ENCODE measurements around the gene PPAT.

The PPAT gene

DNA sequence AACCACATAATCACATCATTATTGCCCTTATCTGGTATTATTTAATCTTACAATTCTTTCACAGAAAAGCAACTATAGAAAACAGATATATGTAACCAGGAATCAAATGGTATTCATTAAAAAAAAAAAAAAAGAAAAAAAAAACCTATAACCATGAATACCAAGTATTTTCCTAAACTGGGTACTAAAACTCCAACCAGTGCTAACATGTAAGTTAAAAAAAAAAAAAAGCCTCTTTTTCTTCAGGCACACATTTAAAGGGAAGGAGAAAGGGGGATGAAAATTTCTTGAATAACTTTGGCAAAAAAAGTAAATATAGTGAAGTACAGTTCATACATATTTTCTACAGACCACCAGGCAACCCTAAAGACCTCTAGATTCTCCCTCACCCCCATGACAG, 2.1 kb downstream of the PPAT start:
- no peak for DNase-seq

DNA sequence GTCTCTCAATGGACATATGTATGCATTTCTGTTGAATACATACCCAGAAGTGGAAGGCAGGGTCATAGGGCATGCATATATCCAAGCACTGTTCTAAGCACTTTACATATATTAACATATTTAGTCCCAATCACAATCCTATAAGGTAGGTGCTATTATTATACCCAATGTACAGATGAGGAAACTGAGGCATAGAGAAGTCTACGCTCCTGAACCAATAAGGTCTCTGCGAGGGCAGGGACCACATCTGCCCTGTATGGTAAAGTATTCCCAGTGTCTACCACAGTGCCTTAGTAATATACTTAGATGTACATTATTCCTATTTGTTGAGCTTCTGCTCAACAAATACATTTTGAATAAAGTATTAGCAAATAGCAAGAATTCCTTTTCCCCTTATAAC, 5.2 kb downstream of the PPAT start:
- DNase-seq: no peak

DNA sequence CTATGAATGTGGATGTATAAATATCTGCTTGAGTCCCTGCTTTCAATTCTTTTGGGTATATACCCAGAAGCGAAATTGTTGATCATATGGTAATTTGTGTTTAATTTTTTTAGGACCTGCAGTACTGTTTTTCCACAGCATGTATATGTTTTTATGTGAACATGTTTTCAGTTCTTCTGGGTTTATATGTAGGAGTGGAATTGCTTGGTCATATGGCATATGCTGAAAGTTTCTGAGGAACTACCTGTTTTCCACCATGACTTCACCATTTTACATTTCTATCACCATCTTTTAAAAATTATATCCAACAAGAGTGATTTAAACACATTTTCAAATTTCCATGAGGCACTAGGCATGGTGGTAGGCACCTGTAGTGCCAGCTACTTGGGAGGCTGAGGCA, 8.2 kb downstream of the PPAT start:
- DNase-seq: no peak

DNA sequence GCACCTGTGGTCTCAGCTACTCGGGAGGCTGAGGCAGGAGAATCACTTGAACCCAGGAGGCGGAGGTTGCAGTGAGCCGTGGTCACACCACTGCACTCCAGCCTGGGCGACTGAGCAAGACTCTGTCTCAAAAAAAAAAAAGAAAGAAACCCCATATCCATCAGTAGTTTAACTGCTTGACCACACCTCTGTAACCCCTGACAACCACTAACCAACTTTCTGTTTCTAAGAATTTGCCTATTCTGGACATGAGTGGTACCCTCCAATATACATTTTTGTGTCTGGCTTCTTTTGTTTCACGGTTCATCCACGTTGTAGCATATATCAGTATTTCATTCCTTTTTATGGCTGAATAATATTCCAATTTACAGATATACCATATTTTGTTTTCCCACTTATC, 9.1 kb downstream of the PPAT start:
- DNase-seq: no peak

DNA sequence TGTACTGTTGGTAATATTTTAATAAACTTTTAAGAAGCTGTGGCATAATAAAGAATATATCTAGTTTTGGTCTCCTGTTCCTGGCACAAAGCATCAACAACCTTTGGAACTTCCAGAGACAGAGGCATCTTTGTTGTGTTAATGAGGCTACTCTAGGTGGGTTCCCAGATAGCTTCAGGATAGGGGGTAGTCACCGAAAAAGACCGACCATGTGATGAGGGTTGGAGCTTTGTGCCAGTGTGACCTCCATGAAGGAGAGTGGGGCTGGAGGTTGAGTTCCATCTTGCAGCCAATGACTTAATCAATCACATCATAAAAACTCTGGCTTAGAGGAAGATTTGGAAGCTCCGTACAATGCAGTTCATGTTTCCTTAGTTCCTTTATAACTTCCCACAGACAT, 9.9 kb downstream of the PPAT start:
- DNase-seq: no peak

DNA sequence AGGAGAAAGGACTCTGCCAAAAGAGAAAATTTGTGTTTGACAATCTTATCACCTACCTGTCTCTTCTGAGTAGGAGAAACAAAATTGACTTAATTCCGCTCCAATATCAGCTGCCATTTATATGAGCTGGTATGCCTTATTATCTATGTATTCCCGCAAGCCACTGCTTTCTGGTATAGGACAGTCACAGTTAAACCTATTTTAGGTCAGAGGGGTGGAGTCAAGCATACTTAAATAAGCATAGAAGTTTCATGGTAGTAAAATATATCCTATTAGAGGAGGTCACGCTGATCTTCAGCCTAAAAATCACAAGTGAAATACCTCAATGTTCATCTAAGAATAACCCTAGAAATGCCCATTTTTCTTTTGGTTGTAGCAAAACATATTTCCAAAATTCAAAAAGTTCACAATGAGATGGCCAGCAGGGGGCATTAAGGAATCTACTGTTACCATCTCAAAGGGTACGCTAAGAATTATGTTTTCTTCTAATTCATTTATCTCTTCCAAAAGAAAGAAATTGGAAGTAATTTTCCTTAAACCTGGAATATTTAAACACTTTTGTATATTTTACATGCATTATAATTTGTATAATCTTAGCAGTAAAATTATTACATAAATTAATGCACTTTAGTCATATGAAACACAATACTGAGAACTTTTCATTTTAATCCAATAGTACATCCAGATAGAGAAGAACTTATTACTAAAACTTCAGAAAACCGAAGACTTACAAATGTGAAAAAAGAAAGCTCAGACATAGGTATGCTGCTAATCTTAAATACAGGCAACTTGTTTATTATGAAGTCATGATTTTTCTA, 10.5 kb downstream of the PPAT start:
- no peak for DNase-seq

DNA sequence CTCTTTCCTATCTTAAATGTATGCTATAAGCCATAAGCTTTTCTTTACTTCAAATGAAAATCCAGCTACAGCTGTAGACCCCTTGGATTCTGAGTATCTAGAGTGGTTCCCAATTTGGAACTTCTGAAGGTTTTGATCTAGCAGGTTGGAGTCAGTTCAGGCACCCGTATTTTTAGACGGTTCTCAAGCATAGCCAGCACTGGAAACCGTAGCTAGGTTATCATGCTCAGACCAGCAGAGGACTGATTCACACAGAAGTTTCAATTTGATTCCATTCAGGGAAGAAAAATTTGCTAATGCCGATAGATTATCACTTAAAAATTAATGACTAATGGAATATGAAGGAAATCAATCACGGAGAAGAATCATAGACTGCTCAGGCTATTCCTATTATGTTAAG, 11.2 kb downstream of the PPAT start:
- DNase-seq: no peak

DNA sequence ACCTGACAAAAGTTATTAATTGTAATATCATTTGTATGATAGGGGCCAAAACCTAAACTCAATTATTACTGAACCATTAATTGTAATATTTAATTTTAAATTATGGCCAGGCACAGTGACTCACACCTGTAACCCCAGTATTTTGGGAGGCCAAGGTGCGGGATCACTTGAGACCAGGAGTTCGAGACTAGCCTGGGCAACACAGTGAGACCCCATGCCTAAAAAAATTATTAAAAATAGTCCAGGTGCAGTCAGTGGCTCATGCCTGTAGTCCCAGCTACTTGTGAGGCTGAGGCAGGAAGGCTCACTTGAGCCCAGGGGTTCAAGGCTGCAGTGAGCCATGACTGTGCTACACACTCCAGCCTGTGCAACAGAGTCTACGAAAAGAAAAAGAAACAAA, 18.0 kb downstream of the PPAT start:
- no peak for DNase-seq

DNA sequence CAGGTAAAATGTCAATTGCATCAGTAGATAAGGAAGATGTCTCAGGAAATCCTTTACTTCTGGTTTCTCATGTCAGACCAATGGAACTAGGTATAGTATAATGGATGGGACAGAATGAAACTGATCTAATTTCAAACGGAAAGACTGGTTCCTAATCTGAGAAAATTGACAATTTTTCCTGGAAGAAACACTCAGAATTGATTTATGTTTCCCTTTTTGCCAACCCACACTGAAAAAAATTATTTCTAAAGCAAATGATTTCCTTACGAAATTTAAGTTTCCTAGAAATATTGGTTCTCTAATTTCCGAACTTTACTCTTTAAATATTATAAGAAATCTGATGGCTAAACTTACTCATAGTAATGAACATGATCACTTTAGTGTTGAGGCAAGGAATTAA, 19.1 kb downstream of the PPAT start:
- no peak for DNase-seq

DNA sequence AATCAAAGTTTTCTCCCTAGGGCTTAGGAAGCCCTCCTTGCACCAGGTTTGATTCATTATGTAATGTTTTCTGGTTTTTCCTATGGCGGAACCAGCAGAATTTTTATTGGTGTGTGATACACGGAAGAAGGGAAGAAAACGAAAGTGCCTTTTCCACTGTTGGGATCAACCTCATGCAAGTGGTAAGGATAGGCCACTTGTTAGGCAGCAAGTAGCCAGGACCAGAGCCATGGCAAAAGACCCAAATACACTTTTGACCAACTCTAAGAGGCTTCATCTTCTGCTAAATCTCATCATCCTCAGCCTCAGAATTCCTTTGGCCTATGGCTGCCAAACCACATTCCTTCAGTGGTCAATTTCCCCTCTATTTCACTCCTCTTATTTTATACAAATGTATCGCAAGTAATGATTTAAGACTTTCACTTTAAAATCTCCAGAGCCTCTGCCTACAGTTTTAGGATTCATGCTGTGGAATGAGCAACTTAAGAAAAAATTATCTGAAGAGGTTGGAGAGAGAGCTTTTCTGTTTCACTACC, 21.2 kb downstream of the PPAT start:
- no peak for DNase-seq

DNA sequence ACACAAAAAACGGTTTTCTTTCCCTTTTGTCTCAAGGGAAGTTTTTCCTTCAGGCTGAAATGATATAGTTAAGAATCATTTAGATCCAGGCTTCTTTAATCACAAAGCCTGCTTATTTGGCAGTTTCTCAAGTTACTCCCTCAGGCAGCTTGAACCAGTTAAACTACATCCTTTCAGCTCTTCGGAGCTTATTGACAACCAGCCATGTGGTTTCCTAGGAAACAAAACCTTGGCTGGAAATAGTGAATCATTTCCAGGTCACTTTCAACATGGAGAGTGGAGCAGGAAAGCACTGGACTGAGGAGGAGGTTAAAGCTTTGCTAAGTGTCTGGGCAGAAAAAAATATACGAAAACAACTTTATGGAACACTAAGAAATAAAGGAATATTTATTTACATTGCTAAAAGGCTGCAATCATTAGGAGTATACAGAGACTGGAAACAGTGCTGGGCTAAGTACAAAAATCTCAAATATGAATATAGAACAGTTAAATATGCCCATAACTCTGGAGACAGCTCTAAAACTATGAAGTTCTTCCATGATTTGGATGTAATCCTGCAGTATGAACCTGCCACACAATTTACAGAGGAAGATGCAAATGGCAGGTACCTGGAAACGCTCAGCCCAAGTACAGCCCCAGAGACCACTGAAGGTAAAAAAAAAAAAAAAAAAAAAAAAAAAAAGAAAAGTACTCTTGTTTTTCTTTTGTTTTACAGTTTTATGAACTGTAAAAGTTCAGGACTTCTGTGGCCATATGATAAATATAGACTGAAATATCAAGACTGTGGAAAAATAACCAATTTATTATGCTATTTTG, 25.0 kb downstream of the PPAT start:
- DNase-seq: peak; percentile 61

DNA sequence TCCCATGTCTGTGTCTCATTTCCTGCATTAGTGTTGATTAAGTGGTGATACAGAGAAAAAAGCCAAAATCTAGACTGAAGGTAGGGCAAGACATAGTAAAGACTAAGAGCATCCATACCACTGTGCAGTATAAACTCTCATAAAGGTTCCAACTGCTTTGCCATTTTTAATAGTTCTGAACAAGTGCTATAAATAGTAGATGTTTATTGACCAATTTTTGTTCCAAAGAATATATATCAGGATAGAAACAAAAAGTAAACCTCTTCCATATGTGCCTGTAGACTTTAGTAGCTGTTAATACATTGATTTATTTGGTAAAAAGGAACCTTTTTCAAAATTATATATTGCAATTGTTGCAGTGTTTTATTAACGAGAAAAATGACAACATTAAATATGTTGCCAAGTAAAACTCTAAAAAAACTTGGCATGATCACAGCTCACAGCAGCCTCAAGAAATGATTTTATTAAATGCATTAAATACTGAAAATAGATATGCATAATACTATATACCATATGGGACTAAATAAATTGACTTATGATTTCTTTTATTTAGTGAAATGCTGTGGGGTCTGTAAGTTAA, 25.8 kb downstream of the PPAT start:
- no peak for DNase-seq

DNA sequence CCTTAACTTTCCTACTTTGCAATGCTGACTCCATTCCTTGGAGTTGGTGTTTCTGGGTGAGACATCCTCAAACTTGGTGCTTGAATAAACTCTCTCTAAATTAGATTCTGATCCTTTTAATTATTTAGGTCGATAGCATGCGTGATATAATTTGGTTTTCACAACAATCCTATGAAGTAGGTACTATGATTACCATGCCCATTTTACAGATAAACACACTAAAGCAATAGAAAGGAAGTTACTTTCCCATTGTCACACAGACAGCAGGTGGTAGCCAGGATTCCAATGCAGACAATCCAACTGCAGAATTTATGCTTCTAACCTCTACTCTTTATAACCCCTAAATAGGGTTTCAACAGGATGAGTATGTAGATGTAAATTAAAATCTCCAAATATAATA, 26.4 kb downstream of the PPAT start:
- DNase-seq: no peak

DNA sequence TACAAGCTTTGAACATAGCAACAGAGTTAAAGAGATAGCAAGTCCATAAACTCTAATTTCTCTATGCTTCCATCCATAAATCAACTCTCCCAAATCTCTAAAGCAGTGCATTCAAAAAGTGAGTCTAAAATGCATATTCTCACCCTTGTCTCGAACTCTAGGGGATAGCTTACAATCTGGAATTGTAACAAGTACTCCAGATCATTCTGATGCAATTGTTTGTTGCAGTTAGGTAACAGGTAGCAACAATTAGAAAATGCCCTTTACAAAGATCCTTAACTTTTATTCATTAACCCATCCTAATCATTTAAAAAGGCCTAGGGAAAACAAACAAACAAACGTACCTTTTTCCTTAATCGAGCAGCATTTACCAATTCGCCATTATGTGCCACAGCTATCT, 29.3 kb downstream of the PPAT start:
- no peak for DNase-seq

DNA sequence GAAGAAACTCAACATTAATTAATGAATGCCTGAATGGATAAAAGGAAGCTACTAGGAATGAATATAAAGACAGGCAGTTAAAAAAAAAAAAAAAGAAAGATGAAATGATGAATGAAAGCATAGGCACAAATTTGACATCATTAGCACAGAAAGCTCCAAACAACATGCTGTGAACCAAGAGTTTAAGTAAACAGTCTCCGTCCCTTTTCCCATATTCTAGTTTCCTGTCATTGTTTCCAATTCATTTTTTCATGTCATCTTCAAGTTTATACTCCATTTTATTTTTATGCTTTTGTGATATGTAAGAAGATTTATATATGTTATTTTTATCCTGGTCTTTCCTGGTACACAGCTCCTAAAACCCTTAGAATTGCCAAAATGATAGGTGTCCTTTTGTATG, 30.4 kb downstream of the PPAT start:
- DNase-seq: no peak

DNA sequence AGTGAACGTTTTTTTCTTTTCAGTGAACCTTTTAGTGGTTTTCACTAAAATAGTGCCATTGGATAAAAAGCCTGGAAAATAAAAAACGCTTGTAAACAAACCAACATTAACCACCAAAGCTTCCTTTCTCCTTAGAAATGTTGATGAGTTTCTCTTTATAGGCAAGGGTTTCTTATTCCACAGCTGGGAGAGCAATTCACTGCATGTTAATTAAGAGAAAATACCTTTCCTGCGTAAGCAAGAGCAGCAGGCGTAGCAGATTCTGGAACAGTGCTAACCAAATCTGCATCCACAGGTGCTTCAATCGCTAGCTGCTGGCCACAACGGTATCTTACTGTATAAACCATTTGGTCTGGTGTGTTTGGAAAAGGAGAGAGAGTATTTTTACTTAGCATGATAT, 34.9 kb downstream of the PPAT start:
- DNase-seq: no peak

DNA sequence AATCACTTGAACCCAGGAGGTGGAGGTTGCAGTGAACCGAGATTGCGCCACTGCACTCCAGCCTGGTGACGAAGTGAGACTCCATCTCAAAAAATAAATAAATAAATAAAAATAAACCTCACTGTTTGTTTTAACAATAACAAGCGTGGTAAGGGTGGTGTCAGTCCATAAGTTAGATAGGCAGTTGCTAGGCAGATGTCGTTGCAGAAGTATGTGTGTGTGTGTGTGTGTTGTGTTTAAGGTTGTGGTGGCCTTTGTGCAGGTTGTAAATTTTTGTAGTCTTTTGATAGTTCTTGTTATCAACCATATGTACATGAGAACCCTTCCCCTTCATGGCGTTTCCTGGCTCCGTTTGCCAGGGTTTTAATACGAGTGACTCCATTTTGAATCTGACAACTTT, 44.1 kb downstream of the PPAT start:
- no peak for DNase-seq

DNA sequence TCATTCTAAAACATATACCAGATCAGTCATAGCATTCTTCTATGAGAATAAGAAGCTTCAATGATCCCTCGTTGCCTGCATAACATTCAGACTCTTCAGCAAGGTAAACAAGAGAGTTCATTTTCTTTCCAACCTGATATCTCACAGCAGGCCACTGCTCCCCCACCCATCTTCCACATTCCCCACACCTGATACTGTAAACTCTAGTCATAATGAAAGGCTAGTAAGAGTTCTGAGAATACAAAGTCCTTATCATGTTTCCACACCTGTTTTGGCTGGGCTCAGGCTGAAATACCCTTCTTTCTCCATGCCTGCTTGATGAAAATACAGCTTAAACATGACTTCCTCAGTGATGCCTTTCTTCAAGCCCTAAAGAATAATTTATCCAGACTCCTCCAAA, 45.9 kb downstream of the PPAT start:
- no peak for DNase-seq

DNA sequence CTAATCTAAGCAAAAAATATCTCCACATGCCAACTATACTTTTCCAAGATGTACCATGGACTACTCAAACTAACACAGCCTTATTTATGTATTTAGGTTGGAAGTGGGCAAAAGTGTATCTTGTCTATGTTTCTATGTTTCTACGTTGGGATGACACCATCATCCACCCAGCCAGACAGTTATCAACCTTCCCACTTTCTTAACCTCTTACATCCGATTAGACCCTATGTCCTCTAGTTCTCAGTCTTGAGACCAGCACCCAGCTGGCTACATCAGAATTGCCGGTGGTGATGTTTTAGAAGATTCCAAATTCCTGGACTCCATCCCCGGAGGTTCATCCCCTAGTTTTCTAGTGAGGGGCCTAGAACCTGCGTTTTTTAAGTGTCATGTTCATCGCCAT, 47.1 kb downstream of the PPAT start:
- no peak for DNase-seq

DNA sequence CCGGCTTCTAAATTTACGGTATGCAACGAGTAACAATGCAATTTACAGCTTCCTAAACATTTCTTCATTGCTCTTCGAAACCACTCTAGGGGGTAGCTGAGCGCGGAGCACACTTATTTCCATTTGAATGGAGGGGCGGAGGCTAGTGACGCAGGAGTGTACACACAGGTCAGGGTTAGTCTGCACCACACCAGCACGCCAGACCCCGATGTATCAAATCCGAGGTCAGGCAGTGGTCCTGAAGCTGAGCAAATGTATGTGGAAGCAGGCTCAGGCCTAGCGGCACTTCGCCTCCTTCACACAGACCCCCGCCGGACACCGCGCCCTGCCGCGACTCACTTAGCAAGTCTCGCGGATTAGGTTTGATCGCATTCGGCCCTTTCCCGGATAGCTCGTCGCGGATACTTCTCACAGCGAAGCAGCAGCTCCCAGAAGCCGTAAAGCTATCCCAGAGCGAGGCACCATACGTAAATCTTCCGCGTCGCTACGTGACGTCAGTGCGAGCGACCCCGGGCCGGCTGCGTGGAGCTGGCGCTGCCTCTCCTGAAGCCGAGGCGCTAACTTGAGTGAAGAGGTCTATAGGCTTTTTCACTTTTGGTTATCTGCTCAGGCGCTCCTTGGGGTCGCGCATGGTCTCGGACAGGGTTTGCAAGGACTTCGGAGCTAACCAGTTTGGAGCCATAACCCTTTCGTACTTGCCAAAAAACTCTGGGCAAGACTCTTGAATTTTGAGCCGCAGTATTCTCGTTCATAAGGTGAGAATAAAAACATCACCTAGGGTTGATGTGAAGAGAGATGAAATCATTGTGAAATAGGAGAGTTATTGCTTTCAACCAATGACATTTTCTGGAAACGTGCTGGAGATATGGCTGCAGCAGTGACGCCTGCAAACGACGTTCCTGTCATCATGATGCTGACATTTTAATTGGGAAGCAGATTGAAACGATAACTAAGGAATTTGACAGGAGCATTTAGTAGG, 48.1 kb downstream of the PPAT start, which contains the start of gene AASDH:
AASDH (minus strand) TSS at position 469 of the 979 bp plus-strand sequence. CDS start 3,192 bp downstream, outside the sequence.
- peak; percentile 89 for DNase-seq

DNA sequence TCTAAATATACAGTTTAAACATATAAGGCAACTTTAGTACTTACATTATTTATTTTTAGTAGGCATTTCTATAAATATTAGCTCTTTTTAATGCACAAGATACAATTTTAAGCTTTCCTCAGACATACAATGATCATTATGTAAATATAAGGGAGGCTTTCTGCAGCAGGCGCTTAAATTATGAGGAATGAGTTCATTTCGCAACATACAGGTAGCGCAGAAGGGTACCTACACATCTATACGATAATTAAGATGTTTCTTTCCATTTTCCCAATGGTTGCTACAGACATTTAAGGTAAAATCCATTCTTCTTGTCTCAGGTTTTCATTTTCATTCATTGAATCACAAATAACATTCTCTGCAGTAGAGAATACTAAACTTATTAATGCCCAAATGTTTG, 49.3 kb downstream of the PPAT start:
- DNase-seq: no peak

DNA sequence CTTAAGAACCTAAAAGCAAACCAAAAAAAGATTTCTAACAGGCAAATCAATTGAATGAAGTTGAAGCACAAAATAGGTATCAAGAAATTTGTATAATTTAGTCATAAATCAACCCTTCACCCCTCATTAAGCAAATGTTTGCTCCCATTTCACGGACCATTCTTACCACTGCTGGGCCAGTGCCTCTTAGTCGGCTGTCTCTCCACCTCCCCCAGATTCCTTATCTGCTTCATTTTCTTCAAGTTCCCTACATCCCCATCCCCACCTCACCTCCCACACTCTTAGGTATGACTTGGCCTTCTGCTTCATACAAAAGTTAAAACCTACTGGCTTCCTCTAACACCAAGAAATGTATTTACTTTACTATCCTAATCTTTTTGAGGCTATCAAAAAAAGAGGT, 60.0 kb downstream of the PPAT start:
- no peak for DNase-seq

All from NCI-H345 (cell line).